ENCODE results near the gene NLGN1. TPM values are rescaled to one million over a fixed set of nuclear protein-coding genes. Genes with fewer than 3 reads are reported as not detected.

Gene NLGN1
- total and polyA plus RNA-seq, 12 donors: 0.13 to 3.7 (median 0.84) TPM

DNA sequence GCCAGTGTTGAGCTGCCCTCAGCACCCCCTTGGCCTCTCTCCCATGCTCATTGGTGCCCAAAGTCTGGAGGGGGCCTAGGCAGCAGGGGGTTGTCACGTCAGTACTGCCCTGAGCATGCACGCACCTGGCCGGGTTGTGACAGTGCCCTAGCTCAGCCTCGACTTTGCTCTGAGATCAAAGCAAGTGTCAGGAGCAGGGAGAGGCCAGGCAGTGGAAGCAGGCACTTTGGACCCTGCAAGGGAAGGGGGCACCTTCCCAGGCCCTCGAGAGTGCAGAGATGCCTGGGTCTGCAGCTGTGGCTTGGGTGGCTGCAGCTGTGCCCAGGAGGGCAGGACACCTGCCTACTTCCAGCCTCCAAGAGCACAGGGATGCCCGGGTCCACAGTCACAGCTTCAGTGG, 561.3 kb downstream of the NLGN1 start:
- Histone ChIP-seq H3K36me3 (replicated peaks in 1 of 2) (no peaks in the 10 kb centered on the region), H3K27ac (no peak overlapping the region), H3K27me3 (no peaks in the 10 kb centered on the region), H3K4me3 (no peak overlapping the region), H3K4me1 (replicated peaks in 1 of 2) (no peaks in the 10 kb centered on the region), H3K9me3 (replicated peaks in 1 of 3) (no peaks in the 10 kb centered on the region)
- intact Hi-C loops (cut with DNase I): no loop called here
- whole genome bisulfite sequencing, 4 donors: 73 to 90% (median 79%) methylated on average over 4 to 6 of the region's 6 CpGs; no CpG with 5 or more reads in 1 of the 4 donors
- DNase-seq: no peak
- TF ChIP-seq POLR2A (IDR thresholded peaks at IDR 0.05) (no peak), CTCF (IDR thresholded peaks at IDR 0.05) (no peak)

DNA sequence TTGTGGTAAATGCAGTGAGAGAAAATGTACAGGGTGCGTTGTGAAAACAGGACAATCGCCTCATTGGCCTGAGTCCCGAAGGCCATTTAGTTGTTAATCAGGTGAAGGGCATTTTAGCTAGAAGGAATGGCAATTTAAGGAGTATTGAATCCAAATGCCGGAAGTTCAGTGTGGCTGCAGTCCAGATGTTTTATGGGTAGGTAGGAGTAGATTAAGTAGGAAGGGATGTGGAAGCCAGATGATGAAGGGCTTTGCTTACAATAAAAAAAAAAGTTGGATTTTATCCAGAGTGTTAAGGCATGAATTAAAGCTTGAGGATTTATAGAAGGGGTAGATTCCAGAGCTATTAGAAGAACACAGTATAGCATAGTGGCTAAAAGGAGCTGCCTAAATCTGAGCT, 572.7 kb downstream of the NLGN1 start:
- Histone ChIP-seq H3K9me3 (replicated peaks in 1 of 3) (no peaks in the 10 kb centered on the region), H3K36me3 (replicated peaks in 1 of 2) (no peaks in the 10 kb centered on the region), H3K27ac (no peak overlapping the region), H3K27me3 (no peaks in the 10 kb centered on the region), H3K4me3 (no peak overlapping the region), H3K4me1 (replicated peaks in 1 of 2) (no peaks in the 10 kb centered on the region)
- DNase-seq: no peak
- TF ChIP-seq CTCF (IDR thresholded peaks at IDR 0.05) (no peak), POLR2A (IDR thresholded peaks at IDR 0.05) (no peak)
- 70 to 79% (median 77%) methylated on average over 4 of the region's 4 CpGs for WGBS, 4 donors
- intact Hi-C loops (cut with DNase I): no loop called here

DNA sequence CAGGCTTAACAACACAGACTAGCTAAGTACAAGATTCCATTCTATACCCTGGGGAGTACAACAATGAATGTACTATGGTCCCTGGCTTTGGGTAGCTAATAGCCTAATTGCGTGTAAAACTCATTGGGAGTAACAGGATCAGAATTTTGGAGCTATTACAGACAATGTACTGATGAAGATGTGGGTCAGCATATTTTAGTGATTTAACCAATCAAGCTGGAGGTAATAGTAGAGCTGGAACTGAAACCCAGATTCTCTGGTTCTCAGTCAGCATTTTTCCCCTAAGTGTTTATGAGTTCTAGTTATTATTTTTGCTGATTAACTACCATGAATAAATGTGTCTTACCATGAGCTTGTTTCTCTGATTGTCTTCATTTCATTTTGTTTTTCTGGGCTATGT, 578.7 kb downstream of the NLGN1 start:
- no peaks in the 10 kb centered on the region for H3K9me3 ChIP-seq (replicated peaks in 1 of 3)
- TF ChIP-seq CTCF (IDR thresholded peaks at IDR 0.05) (no peak), POLR2A (IDR thresholded peaks at IDR 0.05) (no peak)
- H3K36me3 ChIP-seq (replicated peaks in 1 of 2): no peaks in the 10 kb centered on the region
- no peaks in the 10 kb centered on the region for H3K4me1 ChIP-seq (replicated peaks in 1 of 2)
- no peak overlapping the region for H3K27ac ChIP-seq
- no peak overlapping the region for H3K4me3 ChIP-seq
- DNase-seq: no peak
- no peaks in the 10 kb centered on the region for H3K27me3 ChIP-seq
- intact Hi-C loops (cut with DNase I): no loop called here
- 75 to 93% (median 83%) methylated on average over 1 of the region's 1 CpG for WGBS, 4 donors

- H3K9me3 ChIP-seq (replicated peaks in 1 of 3): no peaks in the 10 kb centered on the region
- no peak overlapping the region for H3K4me3 ChIP-seq
- H3K36me3 ChIP-seq (replicated peaks in 1 of 2): no peaks in the 10 kb centered on the region
- no peaks in the 10 kb centered on the region for H3K27me3 ChIP-seq
- intact Hi-C loops (cut with DNase I): no loop called here
- H3K4me1 ChIP-seq (replicated peaks in 1 of 2): no peaks in the 10 kb centered on the region
- WGBS, 4 donors: 39 to 57% (median 54%) methylated on average over 2 of the region's 2 CpGs
- TF ChIP-seq POLR2A (IDR thresholded peaks at IDR 0.05) (no peak), CTCF (IDR thresholded peaks at IDR 0.05) (no peak)
- DNase-seq: no peak
- H3K27ac ChIP-seq: no peak overlapping the region
Measured at GRCh38 chr3:173977747-173978146, 580.2 kb downstream of the NLGN1 start.
